K562 (cell line): Measurements from ENCODE around the gene DDX60.

ENCODE experiments used
- ATF6 ChIP-seq: sonication (generic); formaldehyde crosslinking; IDR thresholded peaks from 2 replicates; pipeline ENCODE4 v1.4.0; 2020; ENCODE audit warnings: mild to moderate bottlenecking, missing genetic modification reagents
- BHLHE40 ChIP-seq: IDR thresholded peaks from 2 replicates; pipeline ENCODE4 v1.6.1; 2011; ENCODE audit warnings: low read length, improper control_type of control experiment
- CTCF ChIP-seq, 3 experiments: IDR thresholded peaks in 2 of 3; conservative IDR thresholded peaks in 1 of 3; 2 replicates each; pipeline ENCODE4 v1.5.1; 2011 to 2012; ENCODE audit warnings: low read length in 3 of 3, mild to moderate bottlenecking in 3 of 3, control low read depth in 2 of 3, improper control_type of control experiment in 1 of 3, inconsistent platforms in 1 of 3, low read depth in 1 of 3, mixed read lengths in 1 of 3, moderate library complexity in 1 of 3; ENCODE audit not compliant: insufficient read depth in 2 of 3
- EZH2 ChIP-seq: IDR thresholded peaks from 2 replicates; pipeline ENCODE4 v1.6.1; 2012; ENCODE audit warnings: low read depth, mild to moderate bottlenecking, inconsistent platforms, low read length, borderline replicate concordance
- RAD21 ChIP-seq, 2 experiments: fragments of 250-450 bp in 1 of 2; fragments of 450-650 bp in 1 of 2; sonication (Bioruptor Pico) in 1 of 2; formaldehyde crosslinking in 1 of 2; IDR thresholded peaks in 1 of 2; conservative IDR thresholded peaks in 1 of 2; 2 replicates each; pipeline versions ENCODE4 v1.4.0 to v1.8.0; 2020 to 2022; ENCODE audit warnings: mild to moderate bottlenecking in 2 of 2, moderate library complexity in 1 of 2
- RBFOX2 ChIP-seq: fragments of 200-400 bp; formaldehyde crosslinking; IDR thresholded peaks from 2 replicates; pipeline ENCODE4 v1.6.1; 2017; ENCODE audit warnings: low read depth, mild to moderate bottlenecking, low read length, moderate library complexity
- RFX5 ChIP-seq: IDR thresholded peaks from 2 replicates; pipeline ENCODE4 v1.6.1; 2011; ENCODE audit warnings: low read depth, mild to moderate bottlenecking, improper control_type of control experiment, low read length
- STAT6 ChIP-seq: sonication (generic); formaldehyde crosslinking; IDR thresholded peaks from 2 replicates; pipeline ENCODE4 v1.8.1; 2023; ENCODE audit warnings: mild to moderate bottlenecking, missing genetic modification reagents
- TAF15 ChIP-seq: fragments of 200-400 bp; formaldehyde crosslinking; IDR thresholded peaks from 2 replicates; pipeline ENCODE4 v1.6.1; 2017; ENCODE audit warnings: mild to moderate bottlenecking, low read depth, low read length, moderate library complexity
- ZBTB7A ChIP-seq: IDR thresholded peaks from 2 replicates; pipeline ENCODE4 v1.6.1; 2011; ENCODE audit warnings: low read depth, mild to moderate bottlenecking, low read length, moderate library complexity, borderline replicate concordance; ENCODE audit not compliant: control insufficient read depth
- ZNF384 ChIP-seq: IDR thresholded peaks from 2 replicates; pipeline ENCODE4 v1.6.1; 2012; ENCODE audit warnings: low read depth, low read length, improper control_type of control experiment
- TF ChIP-seq, protein P1 (sequence below): sonication (generic); formaldehyde crosslinking; IDR thresholded peaks from 2 replicates; pipeline ENCODE4 v1.8.0; 2023; ENCODE audit warnings: mild to moderate bottlenecking, missing genetic modification reagents
- TF ChIP-seq, protein P2 (sequence below): sonication (generic); formaldehyde crosslinking; IDR thresholded peaks from 2 replicates; pipeline ENCODE4 v1.9.0; 2022; ENCODE audit warnings: mild to moderate bottlenecking, missing genetic modification reagents

GRCh38 chr4:168279556-168279955 lies 39.0 kb downstream of the DDX60 start:
- TF ChIP-seq BHLHE40 (no peak), CTCF (IDR thresholded peaks at IDR 0.05 in 2 of 3, conservative IDR thresholded peaks at IDR 0.05 in 1 of 3; ENCODE audit: insufficient read depth in 2 of 3, low read depth in 1 of 3, low read length in 3 of 3) (no peak), STAT6 (CRISPR knock-in tag) (no peak), ZNF384 (no peak), RBFOX2 (no peak), EZH2 (no peak), RAD21 (CRISPR knock-in tag; conservative IDR thresholded peaks at IDR 0.05 in 1 of 2, IDR thresholded peaks at IDR 0.05 in 1 of 2) (no peak), RFX5 (no peak), TAF15 (no peak), ZBTB7A (no peak), ATF6 (CRISPR knock-in tag) (no peak)
- TF ChIP-seq, protein P1, sequence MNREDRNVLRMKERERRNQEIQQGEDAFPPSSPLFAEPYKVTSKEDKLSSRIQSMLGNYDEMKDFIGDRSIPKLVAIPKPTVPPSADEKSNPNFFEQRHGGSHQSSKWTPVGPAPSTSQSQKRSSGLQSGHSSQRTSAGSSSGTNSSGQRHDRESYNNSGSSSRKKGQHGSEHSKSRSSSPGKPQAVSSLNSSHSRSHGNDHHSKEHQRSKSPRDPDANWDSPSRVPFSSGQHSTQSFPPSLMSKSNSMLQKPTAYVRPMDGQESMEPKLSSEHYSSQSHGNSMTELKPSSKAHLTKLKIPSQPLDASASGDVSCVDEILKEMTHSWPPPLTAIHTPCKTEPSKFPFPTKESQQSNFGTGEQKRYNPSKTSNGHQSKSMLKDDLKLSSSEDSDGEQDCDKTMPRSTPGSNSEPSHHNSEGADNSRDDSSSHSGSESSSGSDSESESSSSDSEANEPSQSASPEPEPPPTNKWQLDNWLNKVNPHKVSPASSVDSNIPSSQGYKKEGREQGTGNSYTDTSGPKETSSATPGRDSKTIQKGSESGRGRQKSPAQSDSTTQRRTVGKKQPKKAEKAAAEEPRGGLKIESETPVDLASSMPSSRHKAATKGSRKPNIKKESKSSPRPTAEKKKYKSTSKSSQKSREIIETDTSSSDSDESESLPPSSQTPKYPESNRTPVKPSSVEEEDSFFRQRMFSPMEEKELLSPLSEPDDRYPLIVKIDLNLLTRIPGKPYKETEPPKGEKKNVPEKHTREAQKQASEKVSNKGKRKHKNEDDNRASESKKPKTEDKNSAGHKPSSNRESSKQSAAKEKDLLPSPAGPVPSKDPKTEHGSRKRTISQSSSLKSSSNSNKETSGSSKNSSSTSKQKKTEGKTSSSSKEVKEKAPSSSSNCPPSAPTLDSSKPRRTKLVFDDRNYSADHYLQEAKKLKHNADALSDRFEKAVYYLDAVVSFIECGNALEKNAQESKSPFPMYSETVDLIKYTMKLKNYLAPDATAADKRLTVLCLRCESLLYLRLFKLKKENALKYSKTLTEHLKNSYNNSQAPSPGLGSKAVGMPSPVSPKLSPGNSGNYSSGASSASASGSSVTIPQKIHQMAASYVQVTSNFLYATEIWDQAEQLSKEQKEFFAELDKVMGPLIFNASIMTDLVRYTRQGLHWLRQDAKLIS, result no peak
- TF ChIP-seq, protein P2, sequence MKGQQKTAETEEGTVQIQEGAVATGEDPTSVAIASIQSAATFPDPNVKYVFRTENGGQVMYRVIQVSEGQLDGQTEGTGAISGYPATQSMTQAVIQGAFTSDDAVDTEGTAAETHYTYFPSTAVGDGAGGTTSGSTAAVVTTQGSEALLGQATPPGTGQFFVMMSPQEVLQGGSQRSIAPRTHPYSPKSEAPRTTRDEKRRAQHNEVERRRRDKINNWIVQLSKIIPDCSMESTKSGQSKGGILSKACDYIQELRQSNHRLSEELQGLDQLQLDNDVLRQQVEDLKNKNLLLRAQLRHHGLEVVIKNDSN (CRISPR knock-in tag), result no peak
